Psoas muscle (tissue), 8 donors: ENCODE results near the gene CDH24. TPM values are rescaled to one million over a fixed set of nuclear protein-coding genes. Genes with fewer than 3 reads are reported as not detected.

Source experiments
- ATAC-seq, 4 donors: fragments of 200-7000 bp; cut with Tn5 transposase; one replicate each; pipeline ENCODE4 v1.9.1; 2020; ENCODE audit warnings: moderate library complexity in 3 of 4, mild to moderate bottlenecking in 2 of 4
- DNase-seq, 2 donors: peaks; one replicate each; pipeline ENCODE4 v3.0.0-alpha.2; 2020
- H3K27ac ChIP-seq: fragments of 200-600 bp; one replicate; pipeline ENCODE4 v1.8.0; 2022
- H3K27me3 ChIP-seq, 3 donors: fragments of 200-600 bp in 1 of 3; one replicate each; pipeline versions ENCODE4 v1.6.1 to v1.8.0; 2013 to 2022; ENCODE audit warnings: low read length in 2 of 3, mild to moderate bottlenecking in 2 of 3, moderate library complexity in 1 of 3; ENCODE audit not compliant: insufficient read depth in 3 of 3
- H3K36me3 ChIP-seq, 2 donors: fragments of 200-600 bp in 1 of 2; one replicate each; pipeline versions ENCODE4 v1.6.1 to v1.8.0; 2013 to 2022; ENCODE audit warnings: low read depth in 1 of 2, mild to moderate bottlenecking in 1 of 2, moderate library complexity in 1 of 2; ENCODE audit not compliant: insufficient read depth in 1 of 2
- H3K4me1 ChIP-seq: fragments of 200-600 bp; one replicate; pipeline ENCODE4 v1.8.0; 2022
- H3K4me3 ChIP-seq: fragments of 200-600 bp; one replicate; pipeline ENCODE4 v1.8.0; 2022; ENCODE audit warnings: mild to moderate bottlenecking
- H3K9me3 ChIP-seq: fragments of 200-600 bp; one replicate; pipeline ENCODE4 v1.8.0; 2022
- CTCF ChIP-seq: fragments of 200-600 bp; IDR thresholded peaks from one replicate; pipeline ENCODE4 v1.8.0; 2022; ENCODE audit warnings: antibody characterized with exemption
- WGBS, 3 donors: extraction: QIAGEN DNeasy Blood & Tissue Kit; methylation state at CpG; one replicate each; pipeline versions ENCODE4 v1.1.6 to v1.1.7; 2013; 5-methylcytosine and 5-hydroxymethylcytosine counted together
- intact Hi-C, 2 donors: fragments of 100-400 bp; cut with DNase I; formaldehyde crosslinking; loops; one replicate each; pipeline versions ENCODE4 v1.11.0 to v1.14.2; 2022
- polyA plus RNA-seq, 3 donors: library from polyadenylated mRNA; stranded (reverse); fragments of 200-250 nt; gene quantifications; one replicate each; pipeline ENCODE4 v1.2.3, GENCODE V29; 2013
- total RNA-seq, 4 donors: library from RNA; stranded (reverse); fragmentation: NEBNext Ultra II Directional in 2 of 4; extraction: Animal tissue kit (Norgen Biotek cat#: 25700) in 2 of 4; gene quantifications; one replicate each; pipeline versions ENCODE4 v1.2.1 to v1.2.4, GENCODE V29; 2021 to 2023
- donor health status: healthy with polysubstance abuse.
- donor health status: DM: no; HTN: no; CAD: no; lungs with moderate emphysema.
- donor health status: Bipolar disorder and iron deficiency.
- donor health status: healthy.
- donor health status: DM: yes; HTN: yes; CAD: no.
- donor health status: DM: no; HTN: no; CAD: no.
- donor health status: DM: no; HTN: no; CAD: no.
- donor health status: DM: yes; HTN: yes; CAD: no.

The CDH24 gene
- total and polyA plus RNA-seq, 7 donors: 0.30 to 0.77 (median 0.32) TPM

GRCh38 chr14:23066855-23067744 is 9.8 kb upstream of the CDH24 start:
- TF ChIP-seq CTCF: no peak
- intact Hi-C loops: no loop called here
- WGBS, 3 donors: 81 to 85% (median 82%) methylated on average over 23 of the region's 23 CpGs

GRCh38 chr14:23066368-23066767 is 9.0 kb upstream of the CDH24 start:
- Histone ChIP-seq H3K27me3 (no peaks in the 10 kb centered on the region), H3K4me1 (peaks cover 34% of the 10 kb centered on the region), H3K36me3 (peaks cover 31 to 83% of the 10 kb centered on the region in 2 donors), H3K27ac (no peak overlapping the region), H3K9me3 (no peaks in the 10 kb centered on the region), H3K4me3 (no peak overlapping the region)
- WGBS, 3 donors: 83 to 91% (median 85%) methylated on average over 3 of the region's 3 CpGs
- ATAC-seq (no peak), DNase-seq (no peak)
- intact Hi-C loops: no loop called here
- TF ChIP-seq CTCF: no peak

More at GRCh38 chr14:23066855-23067744, 9.8 kb upstream of the CDH24 start:
- ATAC-seq (no peak), DNase-seq (no peak)
- Histone ChIP-seq H3K4me3 (no peak overlapping the region), H3K27me3 (no peaks in the 10 kb centered on the region), H3K36me3 (peaks cover 34 to 77% of the 10 kb centered on the region in 2 donors), H3K4me1 (peaks cover 37% of the 10 kb centered on the region), H3K27ac (no peak overlapping the region), H3K9me3 (no peaks in the 10 kb centered on the region)

DNA sequence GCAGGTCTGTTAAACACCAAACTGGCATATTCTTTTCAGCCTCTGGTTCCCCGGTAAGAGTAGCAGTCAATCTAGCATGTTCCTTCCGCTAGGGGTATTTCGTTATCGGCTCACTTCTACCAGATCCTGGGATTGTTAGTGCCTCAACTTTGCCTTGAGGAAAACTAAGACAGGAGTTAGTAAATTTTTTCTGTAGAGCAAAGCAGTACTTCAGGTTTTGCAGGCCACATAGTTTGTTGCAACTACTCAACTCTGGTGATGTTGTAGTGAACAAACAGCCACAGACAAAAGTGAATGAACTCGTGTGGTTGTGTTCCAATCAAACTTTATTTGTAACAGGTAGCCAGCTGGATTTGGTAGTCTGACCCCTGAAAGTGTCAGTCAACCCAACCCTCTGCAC is 6.3 kb upstream of the CDH24 start:
- peaks cover 16% of the 10 kb centered on the region for H3K4me1 ChIP-seq
- peaks cover 33 to 100% of the 10 kb centered on the region in 2 donors for H3K36me3 ChIP-seq
- WGBS, 3 donors: 86 to 90% (median 86%) methylated on average over 5 of the region's 5 CpGs
- no peak for TF ChIP-seq CTCF
- no peak for DNase-seq
- intact Hi-C loops: no loop called here
- ATAC-seq: no peak
- H3K4me3 ChIP-seq: no peak overlapping the region
- H3K27me3 ChIP-seq: no peaks in the 10 kb centered on the region
- no peak overlapping the region for H3K27ac ChIP-seq
- H3K9me3 ChIP-seq: no peaks in the 10 kb centered on the region

- DNase-seq: peak; percentile 70 to 71
Measured at GRCh38 chr14:23062002-23062401, 4.7 kb upstream of the CDH24 start.

More at GRCh38 chr14:23062002-23062401, 4.7 kb upstream of the CDH24 start:
- Histone ChIP-seq H3K27ac (peak overlapping the region; percentile 13), H3K9me3 (no peaks in the 10 kb centered on the region), H3K4me3 (no peak overlapping the region), H3K36me3 (peaks cover 28 to 89% of the 10 kb centered on the region in 2 donors), H3K4me1 (peaks cover 12% of the 10 kb centered on the region), H3K27me3 (no peaks in the 10 kb centered on the region)
- peak; percentile 60 to 63 (median 61) for ATAC-seq
- WGBS, 3 donors: 23 to 27% (median 26%) methylated on average over 3 to 4 of the region's 4 CpGs
- TF ChIP-seq CTCF: no peak
- intact Hi-C loops: no loop called here
